ENCODE measurements around the gene KIRREL2. TPM values are rescaled to one million over a fixed set of nuclear protein-coding genes. Genes with fewer than 3 reads are reported as not detected.

KIRREL2 gene
- polyA plus RNA-seq, 3 donors = 12.3 to 13.0 (median 12.7) TPM

- no peak for DNase-seq
Measured at GRCh38 chr19:35915443-35915842, 58.7 kb downstream of the KIRREL2 start.

Other genes starting within 250 kb of the KIRREL2 start
- gene HAUS5, start 244.2 kb upstream of the KIRREL2 start, polyA plus RNA-seq (ENCODE audit: insufficient read length in 3 of 3) = 10 to 100 TPM; 25.2 to 33.1 (median 25.4) TPM
- 10 to 100 TPM; 66.7 to 93.3 (median 84.2) TPM for gene RBM42, start 227.9 kb upstream of the KIRREL2 start, polyA plus RNA-seq (ENCODE audit: insufficient read length in 3 of 3)
- 1 to 10 TPM; 2.4 to 2.7 (median 2.4) TPM for gene ETV2, start 215.2 kb upstream of the KIRREL2 start, polyA plus RNA-seq (ENCODE audit: insufficient read length in 3 of 3)
- gene COX6B1, start 208.6 kb upstream of the KIRREL2 start, polyA plus RNA-seq (ENCODE audit: insufficient read length in 3 of 3) = 100 to 1,000 TPM; 306 to 397 (median 334) TPM
- gene UPK1A, start 190.4 kb upstream of the KIRREL2 start, polyA plus RNA-seq (ENCODE audit: insufficient read length in 3 of 3) = 10 to 100 TPM; 13.1 to 27.1 (median 15.8) TPM
- gene ZBTB32, start 152.4 kb upstream of the KIRREL2 start, polyA plus RNA-seq (ENCODE audit: insufficient read length in 3 of 3) = under 1 TPM; 0.21 to 0.62 (median 0.30) TPM
- gene KMT2B, start 138.9 kb upstream of the KIRREL2 start, polyA plus RNA-seq (ENCODE audit: insufficient read length in 3 of 3) = 10 to 100 TPM; 37.4 to 41.5 (median 37.7) TPM
- 1 to 10 TPM; 2.1 to 3.9 (median 3.8) TPM for gene IGFLR1, start 114.5 kb upstream of the KIRREL2 start, polyA plus RNA-seq (ENCODE audit: insufficient read length in 3 of 3)
- 10 to 100 TPM; 18.0 to 21.7 (median 19.3) TPM for gene U2AF1L4, start 111.5 kb upstream of the KIRREL2 start, polyA plus RNA-seq (ENCODE audit: insufficient read length in 3 of 3)
- gene PSENEN, start 111.3 kb upstream of the KIRREL2 start, polyA plus RNA-seq (ENCODE audit: insufficient read length in 3 of 3) = 10 to 100 TPM; 61.5 to 77.1 (median 68.9) TPM
- 10 to 100 TPM; 13.1 to 14.0 (median 13.8) TPM for gene LIN37, start 108.3 kb upstream of the KIRREL2 start, polyA plus RNA-seq (ENCODE audit: insufficient read length in 3 of 3)
- gene HSPB6, start 99.9 kb upstream of the KIRREL2 start, polyA plus RNA-seq (ENCODE audit: insufficient read length in 3 of 3) = 10 to 100 TPM; 20.5 to 34.1 (median 23.3) TPM
- 10 to 100 TPM; 15.6 to 26.2 (median 26.0) TPM for gene PROSER3, start 98.7 kb upstream of the KIRREL2 start, polyA plus RNA-seq (ENCODE audit: insufficient read length in 3 of 3)
- gene ARHGAP33, start 81.3 kb upstream of the KIRREL2 start, polyA plus RNA-seq (ENCODE audit: insufficient read length in 3 of 3) = 10 to 100 TPM; 26.4 to 38.7 (median 32.1) TPM
- 10 to 100 TPM; 41.4 to 52.5 (median 49.5) TPM for gene PRODH2, start 44.1 kb upstream of the KIRREL2 start, polyA plus RNA-seq (ENCODE audit: insufficient read length in 3 of 3)
- 100 to 1,000 TPM; 145 to 223 (median 223) TPM for gene NPHS1, start 4.4 kb upstream of the KIRREL2 start, polyA plus RNA-seq (ENCODE audit: insufficient read length in 3 of 3)
- gene APLP1, start 11.7 kb downstream of the KIRREL2 start, polyA plus RNA-seq (ENCODE audit: insufficient read length in 3 of 3) = 10 to 100 TPM; 26.6 to 29.2 (median 29.1) TPM
- 1 to 10 TPM; 2.9 to 4.5 (median 4.0) TPM for gene NFKBID, start 43.6 kb downstream of the KIRREL2 start, polyA plus RNA-seq (ENCODE audit: insufficient read length in 3 of 3)
- 1 to 10 TPM; 2.5 to 5.2 (median 3.3) TPM for gene HCST, start 45.6 kb downstream of the KIRREL2 start, polyA plus RNA-seq (ENCODE audit: insufficient read length in 3 of 3)
- 10 to 100 TPM in 1 of 3 donors, 1 to 10 TPM in 2; 9.5 to 14.6 (median 9.7) TPM for gene TYROBP, start 51.4 kb downstream of the KIRREL2 start, polyA plus RNA-seq (ENCODE audit: insufficient read length in 3 of 3)
- gene LRFN3, start 79.5 kb downstream of the KIRREL2 start, polyA plus RNA-seq (ENCODE audit: insufficient read length in 3 of 3) = 10 to 100 TPM; 11.8 to 16.7 (median 13.6) TPM
- 10 to 100 TPM; 15.5 to 18.8 (median 17.4) TPM for gene SDHAF1, start 138.3 kb downstream of the KIRREL2 start, polyA plus RNA-seq (ENCODE audit: insufficient read length in 3 of 3)
- 10 to 100 TPM; 13.2 to 17.5 (median 15.5) TPM for gene SYNE4, start 151.9 kb downstream of the KIRREL2 start, polyA plus RNA-seq (ENCODE audit: insufficient read length in 3 of 3)
- gene ALKBH6, start 157.3 kb downstream of the KIRREL2 start, polyA plus RNA-seq (ENCODE audit: insufficient read length in 3 of 3) = 10 to 100 TPM; 17.6 to 19.3 (median 18.8) TPM
- gene CLIP3, start 176.0 kb downstream of the KIRREL2 start, polyA plus RNA-seq (ENCODE audit: insufficient read length in 3 of 3) = 10 to 100 TPM; 51.3 to 60.9 (median 53.5) TPM
- gene THAP8, start 197.4 kb downstream of the KIRREL2 start, polyA plus RNA-seq (ENCODE audit: insufficient read length in 3 of 3) = 10 to 100 TPM; 14.0 to 16.5 (median 15.6) TPM
- gene WDR62, start 198.0 kb downstream of the KIRREL2 start, polyA plus RNA-seq (ENCODE audit: insufficient read length in 3 of 3) = 1 to 10 TPM; 4.9 to 6.8 (median 5.4) TPM

Data from renal pelvis (tissue), 4 donors.